ENCODE results near the gene ACKR2. TPM values are rescaled to one million over a fixed set of nuclear protein-coding genes. Genes with fewer than 3 reads are reported as not detected.

The ACKR2 gene
- total and polyA plus RNA-seq, 2 of the 13 experiments (the other 11 are each of a cell fraction or from before 2014, with no cell fraction given), result 1.1 to 1.9 TPM

GRCh38 chr3:42853739-42854302 lies 44.6 kb downstream of the ACKR2 start (continued):
- TF ChIP-seq TBX3 (IDR thresholded peaks at IDR 0.05; ENCODE audit: borderline replicate concordance) (peak; percentile 68; the same call in 1 of the 2 replicates), DPF2 (CRISPR knock-in tag; IDR thresholded peaks at IDR 0.05; ENCODE audit: borderline replicate concordance, low read depth) (peak; percentile 91), ZNF264 (CRISPR knock-in tag; IDR thresholded peaks at IDR 0.05) (peak; percentile 77), GABPA (IDR thresholded peaks at IDR 0.05; ENCODE audit: low read depth, low read length) (no peak), GABPA (CRISPR knock-in tag; IDR thresholded peaks at IDR 0.05; ENCODE audit: low read depth) (peak; percentile 46; the same call in 1 of the 2 replicates), ZSCAN9 (CRISPR knock-in tag; IDR thresholded peaks at IDR 0.05; ENCODE audit: borderline replicate concordance) (peak; percentile 80), GATA4 (IDR thresholded peaks at IDR 0.05; ENCODE audit: borderline replicate concordance, low read depth) (peak; percentile 92; the same call in 1 of the 2 replicates), RARG (CRISPR knock-in tag; IDR thresholded peaks at IDR 0.05; ENCODE audit: low read depth) (no peak), SOX5 (CRISPR knock-in tag; IDR thresholded peaks at IDR 0.05; ENCODE audit: borderline replicate concordance) (peak; percentile 92), JUN (CRISPR knock-in tag; IDR thresholded peaks at IDR 0.05) (peak; percentile 59; the same call in 1 of the 2 replicates), MLXIP (CRISPR knock-in tag; IDR thresholded peaks at IDR 0.05; ENCODE audit: borderline replicate concordance) (0 out of 2 replicates have a peak, but pooled peaks have one; percentile 32), TBL1XR1 (IDR thresholded peaks at IDR 0.05; ENCODE audit: borderline replicate concordance, low read length, partially characterized antibody) (peak; percentile 87), EZH2 (conservative IDR thresholded peaks at IDR 0.05; ENCODE audit: low read depth, low read length) (no peak), SP5 (CRISPR knock-in tag; IDR thresholded peaks at IDR 0.05; ENCODE audit: borderline replicate concordance, low read depth) (peak; percentile 50; the same call in 1 of the 2 replicates), ONECUT2 (CRISPR knock-in tag; IDR thresholded peaks at IDR 0.05) (no peak; the same call in 1 of the 2 replicates), DMAP1 (CRISPR knock-in tag; IDR thresholded peaks at IDR 0.05) (peak; percentile 53), ZBTB42 (CRISPR knock-in tag; IDR thresholded peaks at IDR 0.05) (0 out of 2 replicates have a peak, but pooled peaks have one; percentile 30), BCL6 (CRISPR knock-in tag; IDR thresholded peaks at IDR 0.05) (peak; percentile 91), HOXD1 (CRISPR knock-in tag; IDR thresholded peaks at IDR 0.05) (peak; percentile 67; the same call in 1 of the 2 replicates), SOX6 (IDR thresholded peaks at IDR 0.05) (no peak), SOX6 (CRISPR knock-in tag; IDR thresholded peaks at IDR 0.05) (peak; percentile 90), SP4 (CRISPR knock-in tag; IDR thresholded peaks at IDR 0.05) (peak; percentile 59; the same call in 1 of the 2 replicates), FOSL2 (CRISPR knock-in tag; IDR thresholded peaks at IDR 0.05) (peak; percentile 88), LCORL (IDR thresholded peaks at IDR 0.05) (no peak), LCORL (CRISPR knock-in tag; IDR thresholded peaks at IDR 0.05) (peak; percentile 61; the same call in 1 of the 2 replicates), ZNF841 (CRISPR knock-in tag; IDR thresholded peaks at IDR 0.05; ENCODE audit: borderline replicate concordance) (no peak)
- TF ChIP-seq, protein P1, sequence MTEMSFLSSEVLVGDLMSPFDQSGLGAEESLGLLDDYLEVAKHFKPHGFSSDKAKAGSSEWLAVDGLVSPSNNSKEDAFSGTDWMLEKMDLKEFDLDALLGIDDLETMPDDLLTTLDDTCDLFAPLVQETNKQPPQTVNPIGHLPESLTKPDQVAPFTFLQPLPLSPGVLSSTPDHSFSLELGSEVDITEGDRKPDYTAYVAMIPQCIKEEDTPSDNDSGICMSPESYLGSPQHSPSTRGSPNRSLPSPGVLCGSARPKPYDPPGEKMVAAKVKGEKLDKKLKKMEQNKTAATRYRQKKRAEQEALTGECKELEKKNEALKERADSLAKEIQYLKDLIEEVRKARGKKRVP (CRISPR knock-in tag; IDR thresholded peaks at IDR 0.05), result peak in 1 of 2 experiments; percentile 84; a peak in 2 of 4 replicates
- TF ChIP-seq, protein P2, sequence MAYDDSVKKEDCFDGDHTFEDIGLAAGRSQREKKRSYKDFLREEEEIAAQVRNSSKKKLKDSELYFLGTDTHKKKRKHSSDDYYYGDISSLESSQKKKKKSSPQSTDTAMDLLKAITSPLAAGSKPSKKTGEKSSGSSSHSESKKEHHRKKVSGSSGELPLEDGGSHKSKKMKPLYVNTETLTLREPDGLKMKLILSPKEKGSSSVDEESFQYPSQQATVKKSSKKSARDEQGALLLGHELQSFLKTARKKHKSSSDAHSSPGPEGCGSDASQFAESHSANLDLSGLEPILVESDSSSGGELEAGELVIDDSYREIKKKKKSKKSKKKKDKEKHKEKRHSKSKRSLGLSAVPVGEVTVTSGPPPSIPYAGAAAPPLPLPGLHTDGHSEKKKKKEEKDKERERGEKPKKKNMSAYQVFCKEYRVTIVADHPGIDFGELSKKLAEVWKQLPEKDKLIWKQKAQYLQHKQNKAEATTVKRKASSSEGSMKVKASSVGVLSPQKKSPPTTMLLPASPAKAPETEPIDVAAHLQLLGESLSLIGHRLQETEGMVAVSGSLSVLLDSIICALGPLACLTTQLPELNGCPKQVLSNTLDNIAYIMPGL (CRISPR knock-in tag; IDR thresholded peaks at IDR 0.05; ENCODE audit: borderline replicate concordance in 1 of 2, low read depth in 1 of 2), result peak in 1 of 2 experiments; percentile 46; a peak in 1 of 4 replicates
